Calu3 (cell line): ENCODE measurements around the gene HDAC4. TPM values are rescaled to one million over a fixed set of nuclear protein-coding genes. Genes with fewer than 3 reads are reported as not detected.

Source experiments
- BruUV-seq: library from RNA; stranded (reverse); fragments of 400-500 nt; replicated peaks from 2 replicates; lab custom pipeline; 2021; lab: Mats Ljungman, UMichigan
- CTCF ChIA-PET: fragments of 300-600 bp; sonication (Branson Sonifier 250); formaldehyde crosslinking; loops from one replicate; lab custom pipeline; 2022; ENCODE audit warnings: antibody characterized with exemption; lab: Charles Lee
- DNase-seq: peaks from one replicate; pipeline ENCODE4 v3.0.0; 2022
- H3K27ac Mint-ChIP-seq: one replicate; pipeline ENCODE4 v1.8.0; 2022; ENCODE audit warnings: mixed read lengths; ENCODE audit not compliant: unreplicated experiment
- H3K27me3 Mint-ChIP-seq: one replicate; pipeline ENCODE4 v1.8.0; 2022; ENCODE audit warnings: mixed read lengths; ENCODE audit not compliant: unreplicated experiment
- H3K36me3 Mint-ChIP-seq: one replicate; pipeline ENCODE4 v1.8.0; 2022; ENCODE audit warnings: mild to moderate bottlenecking, moderate library complexity, mixed read lengths; ENCODE audit not compliant: insufficient read depth, unreplicated experiment
- H3K4me1 Mint-ChIP-seq: one replicate; pipeline ENCODE4 v1.8.0; 2022; ENCODE audit warnings: mild to moderate bottlenecking, low read depth, mixed read lengths; ENCODE audit not compliant: unreplicated experiment
- H3K4me3 Mint-ChIP-seq: one replicate; pipeline ENCODE4 v1.8.0; 2022; ENCODE audit warnings: mild to moderate bottlenecking, low read depth, moderate library complexity, mixed read lengths; ENCODE audit not compliant: unreplicated experiment
- H3K9me3 Mint-ChIP-seq: one replicate; pipeline ENCODE4 v1.8.0; 2022; ENCODE audit warnings: low read depth, mixed read lengths; ENCODE audit not compliant: unreplicated experiment
- CTCF ChIP-seq: fragments of 200-600 bp; IDR thresholded peaks from one replicate; pipeline ENCODE4 v1.8.0; 2022; ENCODE audit warnings: antibody characterized with exemption; ENCODE audit not compliant: unreplicated experiment
- intact Hi-C: fragments of 100-400 bp; cut with micrococcal nuclease; formaldehyde crosslinking; loops from one replicate; pipeline ENCODE4 v1.10.0; 2022; ENCODE audit not compliant: unreplicated experiment
- total RNA-seq: library from RNA; stranded (reverse); gene quantifications from 2 replicates; pipeline ENCODE4 v1.2.3, GENCODE V29; 2022

HDAC4 gene
- total RNA-seq, 1 experiment from 2014 or later = 39.6 TPM

DNA sequence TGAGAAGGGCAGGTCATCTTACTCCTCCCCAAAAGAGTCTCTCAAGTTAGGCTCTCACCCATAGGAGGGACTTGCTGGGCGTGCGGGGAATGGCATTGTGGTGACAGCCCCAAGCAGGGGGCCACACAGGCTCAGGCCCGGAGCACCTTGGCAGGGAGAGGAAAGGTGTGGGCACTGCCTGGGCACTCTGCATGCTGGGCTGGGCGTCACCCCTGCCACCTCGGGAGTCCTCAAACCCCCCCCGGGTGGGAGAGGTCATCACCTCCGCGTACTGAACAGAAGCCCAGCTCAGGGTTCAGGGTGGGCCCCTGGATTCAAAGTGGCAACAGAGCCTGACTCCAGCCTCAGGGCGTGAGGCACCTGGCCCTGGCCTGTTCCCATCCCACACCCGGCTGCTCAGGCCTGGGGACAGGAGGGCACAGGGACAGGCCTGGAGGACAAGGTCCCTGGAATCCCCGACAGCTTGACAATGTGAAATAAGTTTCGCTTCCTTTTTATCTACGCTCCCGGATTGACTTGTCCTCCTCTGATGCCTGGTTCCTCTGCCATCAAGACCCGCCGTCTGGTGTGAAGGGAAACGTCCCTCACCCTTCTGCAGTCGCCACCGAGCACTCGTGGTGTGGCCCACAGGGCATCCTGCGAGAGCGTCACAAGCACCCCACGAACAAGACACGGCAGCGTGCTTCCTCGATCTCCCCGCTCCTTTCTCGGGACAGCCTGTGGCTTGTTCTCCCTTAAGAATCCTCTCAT, 97.8 kb downstream of the HDAC4 start:
- H3K4me3 Mint-ChIP-seq = no peak overlapping the region
- no peak overlapping the region for H3K27ac Mint-ChIP-seq

DNA sequence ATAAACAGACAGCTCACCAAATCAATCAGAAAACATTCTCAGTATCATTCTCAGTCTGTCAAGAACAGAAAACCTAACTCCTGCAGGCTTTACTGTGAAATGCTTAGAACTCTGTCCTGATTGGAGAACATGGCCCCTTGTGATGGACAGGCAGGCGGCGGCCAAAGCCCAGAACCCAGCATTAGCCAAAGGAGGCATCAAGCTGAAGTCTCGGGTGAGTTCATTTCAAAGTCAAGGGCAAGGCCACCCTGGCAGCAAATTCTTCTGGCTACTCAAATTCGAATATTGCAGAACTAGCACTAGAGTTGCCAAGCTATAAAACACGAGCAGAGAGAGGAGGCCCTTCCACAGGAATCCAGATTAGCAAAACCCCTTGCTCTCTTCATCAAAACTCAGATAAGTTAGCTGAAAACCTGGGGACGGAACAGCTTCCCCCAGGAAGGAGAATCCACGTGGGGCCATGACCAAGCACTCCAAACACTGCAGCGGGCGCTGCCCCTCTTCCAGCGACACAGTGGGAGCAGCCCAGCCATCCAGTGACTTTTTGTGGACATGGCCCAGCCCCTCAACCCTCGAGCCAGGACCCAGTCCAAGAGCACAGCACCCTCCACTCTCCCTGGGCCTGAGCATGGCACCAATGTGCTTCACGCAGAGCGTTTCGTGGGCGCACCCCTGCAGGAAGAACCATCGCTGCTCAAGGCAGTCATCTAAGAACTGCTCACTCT, 98.6 kb downstream of the HDAC4 start:
- Mint-ChIP-seq H3K27me3 (no peaks in the 10 kb centered on the region), H3K9me3 (no peaks in the 10 kb centered on the region), H3K4me1 (peaks cover 23% of the 10 kb centered on the region), H3K36me3 (peaks cover 4% of the 10 kb centered on the region), H3K4me3 (no peak overlapping the region), H3K27ac (no peak overlapping the region)
- BruUV-seq = no TSS peak
- TF ChIP-seq CTCF = no peak
- CTCF ChIA-PET = interaction anchor here (0.7 kb wide), 1 partner anchor 696 kb away, joined by 5 read pairs; no protein-coding TSS in a partner anchor
- no peak for DNase-seq
- intact Hi-C loops = no loop called here

More for the DNA sequence above, 97.8 kb downstream of the HDAC4 start:
- H3K36me3 Mint-ChIP-seq = peaks cover 4% of the 10 kb centered on the region
- TF ChIP-seq CTCF = no peak
- no peaks in the 10 kb centered on the region for H3K27me3 Mint-ChIP-seq
- peaks cover 17% of the 10 kb centered on the region for H3K4me1 Mint-ChIP-seq
- intact Hi-C loops = no loop called here
- no TSS peak for BruUV-seq
- CTCF ChIA-PET = no interaction called here
- no peak for DNase-seq
- H3K9me3 Mint-ChIP-seq = no peaks in the 10 kb centered on the region

GRCh38 chr2:239300871-239301735, 99.7 kb downstream of the HDAC4 start:
- no peak overlapping the region for H3K4me3 Mint-ChIP-seq
- no TSS peak for BruUV-seq
- no peaks in the 10 kb centered on the region for H3K9me3 Mint-ChIP-seq
- H3K36me3 Mint-ChIP-seq = peaks cover 4% of the 10 kb centered on the region
- no peak overlapping the region for H3K27ac Mint-ChIP-seq
- no peak for DNase-seq
- no peak for TF ChIP-seq CTCF
- CTCF ChIA-PET = interaction anchor here (0.6 kb wide), 1 partner anchor 20 kb away, joined by 3 read pairs; no protein-coding TSS in a partner anchor
- no peaks in the 10 kb centered on the region for H3K27me3 Mint-ChIP-seq
- peaks cover 34% of the 10 kb centered on the region for H3K4me1 Mint-ChIP-seq
- intact Hi-C loops = no loop called here

DNA sequence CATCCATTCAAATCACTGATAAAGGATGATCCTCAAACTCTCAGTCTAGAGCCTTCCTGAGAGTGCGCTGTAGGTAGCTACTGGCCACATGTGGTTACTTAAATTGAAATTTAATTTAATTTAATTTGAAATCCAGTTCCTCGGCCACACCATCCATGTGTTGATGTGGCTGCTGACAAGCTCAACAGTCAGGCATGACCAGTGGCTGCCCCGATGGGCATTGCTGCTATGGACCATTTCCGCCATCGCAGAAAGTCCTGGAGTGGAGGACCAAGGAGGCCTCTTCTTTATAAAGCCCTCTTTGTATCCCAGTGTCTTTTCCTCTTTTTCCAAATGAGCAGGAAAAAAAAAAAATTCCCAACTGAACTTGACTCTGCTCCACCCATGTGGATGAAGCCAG, 100.6 kb downstream of the HDAC4 start:
- TF ChIP-seq CTCF = no peak
- no peak for DNase-seq
- no TSS peak for BruUV-seq
- Mint-ChIP-seq H3K4me3 (no peak overlapping the region), H3K36me3 (peaks cover 4% of the 10 kb centered on the region), H3K4me1 (peaks cover 43% of the 10 kb centered on the region), H3K9me3 (no peaks in the 10 kb centered on the region), H3K27ac (no peak overlapping the region), H3K27me3 (no peaks in the 10 kb centered on the region)
- CTCF ChIA-PET = interaction anchor here (0.6 to 0.7 kb wide), 2 partner anchors 21 to 38 kb away, joined by 3 read pairs; no protein-coding TSS in a partner anchor
- intact Hi-C loops = no loop called here
